ENCODE data around the gene CELSR2. TPM values are rescaled to one million over a fixed set of nuclear protein-coding genes. Genes with fewer than 3 reads are reported as not detected.
"Not testable (repeated sequence)": the region's sequence is repeated elsewhere in the genome, so short reads cannot be mapped to it uniquely, and the experiment has no call there.

CELSR2 gene
- total RNA-seq, 1 experiment from 2014 or later, result 0.97 TPM

GRCh38 chr1:109301874-109302273 is 52.5 kb downstream of the CELSR2 start:
- no peak for DNase-seq (ENCODE audit: low read depth)

GRCh38 chr1:109304226-109304920 is 55.0 kb downstream of the CELSR2 start:
- no peak for DNase-seq (ENCODE audit: low read depth)

GRCh38 chr1:109305991-109306390 is 56.7 kb downstream of the CELSR2 start:
- DNase-seq (ENCODE audit: low read depth), result not testable (repeated sequence)

GRCh38 chr1:109306832-109307273 is 57.5 kb downstream of the CELSR2 start, which contains the start of gene MYBPHL:
MYBPHL (minus strand) TSS chr1:109307011; CDS start chr1:109306991, 20 bp downstream.
- no peak for DNase-seq (ENCODE audit: low read depth)

- DNase-seq (ENCODE audit: low read depth), result no peak
These were observed 58.1 kb downstream of the CELSR2 start for GRCh38 chr1:109307274-109308021.

- no peak for DNase-seq (ENCODE audit: low read depth)
These were observed 60.0 kb downstream of the CELSR2 start for GRCh38 chr1:109309347-109309746.

GRCh38 chr1:109312246-109312645 is 62.9 kb downstream of the CELSR2 start:
- DNase-seq (ENCODE audit: low read depth), result no peak

GRCh38 chr1:109312978-109313775 is 63.8 kb downstream of the CELSR2 start:
- no peak for DNase-seq (ENCODE audit: low read depth)

- DNase-seq (ENCODE audit: low read depth), result no peak
These were observed 65.5 kb downstream of the CELSR2 start for GRCh38 chr1:109314795-109315194.

- DNase-seq (ENCODE audit: low read depth), result no peak
These were observed 65.9 kb downstream of the CELSR2 start for GRCh38 chr1:109315288-109315687.

- no peak for DNase-seq (ENCODE audit: low read depth)
These were observed 67.2 kb downstream of the CELSR2 start for GRCh38 chr1:109316506-109316905.

GRCh38 chr1:109319114-109319513 is 69.8 kb downstream of the CELSR2 start:
- no peak for DNase-seq (ENCODE audit: low read depth)

- no peak for DNase-seq (ENCODE audit: low read depth)
These were observed 73.6 kb downstream of the CELSR2 start for GRCh38 chr1:109322974-109323373.

Other genes starting within 250 kb of the CELSR2 start
- 14.2 and 16.8 TPM in 2 replicates for gene WDR47, start 207.4 kb upstream of the CELSR2 start, total RNA-seq (2014; rRNA removed; shearing (Covaris generic))
- 270 and 351 TPM in 2 replicates for gene TAF13, start 173.5 kb upstream of the CELSR2 start, total RNA-seq (2014; rRNA removed; shearing (Covaris generic))
- 24.8 and 27.9 TPM in 2 replicates for gene TMEM167B, start 158.8 kb upstream of the CELSR2 start, total RNA-seq (2014; rRNA removed; shearing (Covaris generic))
- gene ELAPOR1, start 135.4 kb upstream of the CELSR2 start, total RNA-seq (2014; rRNA removed; shearing (Covaris generic)), result 0.23 and 0.33 TPM in 2 replicates
- 287 and 323 TPM in 2 replicates for gene SARS1, start 35.6 kb upstream of the CELSR2 start, total RNA-seq (2014; rRNA removed; shearing (Covaris generic))
- gene PSRC1, start 33.6 kb downstream of the CELSR2 start, total RNA-seq (2014; rRNA removed; shearing (Covaris generic)), result 87.5 and 129 TPM in 2 replicates
- not detected in 2 replicates for gene MYBPHL, start 57.5 kb downstream of the CELSR2 start, total RNA-seq (2014; rRNA removed; shearing (Covaris generic))
- 14.1 and 16.3 TPM in 2 replicates for gene SORT1, start 148.4 kb downstream of the CELSR2 start, total RNA-seq (2014; rRNA removed; shearing (Covaris generic))
- 218 and 382 TPM in 2 replicates for gene PSMA5, start 176.9 kb downstream of the CELSR2 start, total RNA-seq (2014; rRNA removed; shearing (Covaris generic))
- 0.15 and 4.3 TPM in 2 replicates for gene SYPL2, start 217.0 kb downstream of the CELSR2 start, total RNA-seq (2014; rRNA removed; shearing (Covaris generic))
- 8.6 and 14.2 TPM in 2 replicates for gene ATXN7L2, start 234.4 kb downstream of the CELSR2 start, total RNA-seq (2014; rRNA removed; shearing (Covaris generic))
- 5.8 and 9.2 TPM in 2 replicates for gene CYB561D1, start 244.6 kb downstream of the CELSR2 start, total RNA-seq (2014; rRNA removed; shearing (Covaris generic))